Transverse colon (tissue), 4 donors: ENCODE data around the gene ARRDC5.

Experiments used
- CTCF ChIP-seq, 5 experiments: fragments of 200-600 bp in 3 of 5; fragments of 450-650 bp in 2 of 5; sonication (generic) in 3 of 5; IDR thresholded peaks; 1 replicate in 2 of 5; 2 replicates in 3 of 5; pipeline ENCODE4 v1.5.1; 2016 to 2017; ENCODE audit warnings: antibody characterized with exemption in 5 of 5, inconsistent platforms in 3 of 5, mild to moderate bottlenecking in 2 of 5, moderate library complexity in 1 of 5
- POLR2A ChIP-seq: fragments of 450-650 bp; IDR thresholded peaks from one replicate; pipeline ENCODE4 v1.6.1; 2016; ENCODE audit warnings: antibody characterized with exemption, mild to moderate bottlenecking, moderate library complexity
- POLR2AphosphoS5 ChIP-seq, 3 donors: sonication (generic); formaldehyde crosslinking; IDR thresholded peaks; one replicate each; pipeline ENCODE4 v1.6.1; 2016; ENCODE audit warnings: antibody characterized with exemption in 3 of 3

- no peak for TF ChIP-seq CTCF (IDR thresholded peaks at IDR 0.05)
- TF ChIP-seq POLR2A, result no peak
- no peak for TF ChIP-seq POLR2AphosphoS5 (IDR thresholded peaks at IDR 0.05)
These were observed 5.5 kb downstream of the ARRDC5 start for GRCh38 chr19:4897146-4897545.
